GM12864 (cell line): ENCODE measurements around the gene NUDT5.

Experiments used
- DNase-seq: peaks from one replicate; pipeline ENCODE4 v3.0.0-alpha.2; 2011; ENCODE audit warnings: low read depth
- H3K4me3 ChIP-seq: 2 replicates; pipeline ENCODE4 v1.5.1; 2011; ENCODE audit warnings: mild to moderate bottlenecking, low read depth, low read length, control low read depth
- TF ChIP-seq, protein P1 (sequence below): IDR thresholded peaks from 2 replicates; pipeline ENCODE4 v1.5.1; 2011; ENCODE audit warnings: low read depth, mild to moderate bottlenecking, moderate library complexity, low read length, control low read depth, inconsistent platforms; ENCODE audit errors: missing control alignments

NUDT5 gene

DNA sequence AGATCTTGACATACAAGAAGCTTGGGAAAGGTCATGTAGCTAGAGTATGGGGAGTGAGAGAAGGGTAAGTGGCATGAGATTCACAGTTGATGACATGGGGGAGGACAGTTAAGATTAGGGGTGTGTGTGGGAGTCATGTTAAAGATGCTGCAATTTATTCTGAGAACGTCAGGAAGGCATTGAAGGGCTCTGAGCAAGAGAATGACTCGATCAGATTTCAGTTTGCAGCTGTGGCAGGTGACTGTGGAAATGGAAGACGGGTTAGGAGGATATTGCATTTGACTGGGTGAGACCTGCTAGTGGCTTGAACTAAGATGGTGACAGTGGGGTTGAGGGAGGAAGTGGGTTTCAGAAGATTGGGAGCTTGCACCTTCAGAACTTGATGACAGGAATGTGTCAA is 5.9 kb upstream of the NUDT5 start:
- DNase-seq, result no peak
- H3K4me3 ChIP-seq, result no peak overlapping the region
- TF ChIP-seq, protein P1, sequence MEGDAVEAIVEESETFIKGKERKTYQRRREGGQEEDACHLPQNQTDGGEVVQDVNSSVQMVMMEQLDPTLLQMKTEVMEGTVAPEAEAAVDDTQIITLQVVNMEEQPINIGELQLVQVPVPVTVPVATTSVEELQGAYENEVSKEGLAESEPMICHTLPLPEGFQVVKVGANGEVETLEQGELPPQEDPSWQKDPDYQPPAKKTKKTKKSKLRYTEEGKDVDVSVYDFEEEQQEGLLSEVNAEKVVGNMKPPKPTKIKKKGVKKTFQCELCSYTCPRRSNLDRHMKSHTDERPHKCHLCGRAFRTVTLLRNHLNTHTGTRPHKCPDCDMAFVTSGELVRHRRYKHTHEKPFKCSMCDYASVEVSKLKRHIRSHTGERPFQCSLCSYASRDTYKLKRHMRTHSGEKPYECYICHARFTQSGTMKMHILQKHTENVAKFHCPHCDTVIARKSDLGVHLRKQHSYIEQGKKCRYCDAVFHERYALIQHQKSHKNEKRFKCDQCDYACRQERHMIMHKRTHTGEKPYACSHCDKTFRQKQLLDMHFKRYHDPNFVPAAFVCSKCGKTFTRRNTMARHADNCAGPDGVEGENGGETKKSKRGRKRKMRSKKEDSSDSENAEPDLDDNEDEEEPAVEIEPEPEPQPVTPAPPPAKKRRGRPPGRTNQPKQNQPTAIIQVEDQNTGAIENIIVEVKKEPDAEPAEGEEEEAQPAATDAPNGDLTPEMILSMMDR, result no peak

DNA sequence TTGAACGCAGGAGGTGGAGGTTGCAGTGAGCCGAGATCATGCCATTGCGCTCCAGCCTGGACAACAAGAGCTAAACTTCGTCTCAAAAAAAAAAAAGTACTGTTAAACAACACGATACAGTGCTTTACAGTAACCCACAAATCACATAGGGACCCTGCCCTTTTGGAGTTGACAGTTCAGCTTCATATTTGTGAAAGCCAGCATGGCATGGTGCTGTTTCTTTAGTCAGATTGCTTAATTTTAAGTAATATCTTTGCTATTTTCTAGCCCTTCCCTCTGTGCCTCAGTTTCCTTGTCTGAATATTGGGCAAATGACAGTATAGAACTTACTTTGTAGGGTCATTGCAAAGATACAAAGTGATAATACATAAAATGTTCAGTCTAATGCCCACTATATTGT is 5.2 kb upstream of the NUDT5 start:
- TF ChIP-seq, protein P1, result no peak
- H3K4me3 ChIP-seq, result no peak overlapping the region
- DNase-seq, result no peak

DNA sequence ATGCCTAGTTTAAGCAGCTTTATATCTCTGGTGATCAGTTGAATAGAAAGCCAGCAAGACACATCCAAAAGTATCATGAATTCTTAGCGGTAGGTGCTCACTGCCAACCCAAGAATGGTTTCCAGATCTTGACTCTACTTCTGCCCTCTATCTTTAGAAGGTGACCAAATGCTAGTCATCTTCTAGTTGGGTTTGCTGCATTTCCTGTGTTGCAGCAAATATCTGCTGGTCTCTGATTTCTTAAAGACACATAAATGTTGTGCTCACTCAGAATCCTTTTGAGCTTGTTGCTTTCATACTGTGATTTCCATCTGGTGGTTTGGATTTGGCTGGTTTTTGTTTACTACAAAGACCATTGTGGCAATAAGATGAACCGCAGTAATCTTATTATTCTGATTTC is 2.5 kb upstream of the NUDT5 start:
- H3K4me3 ChIP-seq, result no peak overlapping the region; the same call in 1 of the 2 replicates
- TF ChIP-seq, protein P1, result no peak
- no peak for DNase-seq

DNA sequence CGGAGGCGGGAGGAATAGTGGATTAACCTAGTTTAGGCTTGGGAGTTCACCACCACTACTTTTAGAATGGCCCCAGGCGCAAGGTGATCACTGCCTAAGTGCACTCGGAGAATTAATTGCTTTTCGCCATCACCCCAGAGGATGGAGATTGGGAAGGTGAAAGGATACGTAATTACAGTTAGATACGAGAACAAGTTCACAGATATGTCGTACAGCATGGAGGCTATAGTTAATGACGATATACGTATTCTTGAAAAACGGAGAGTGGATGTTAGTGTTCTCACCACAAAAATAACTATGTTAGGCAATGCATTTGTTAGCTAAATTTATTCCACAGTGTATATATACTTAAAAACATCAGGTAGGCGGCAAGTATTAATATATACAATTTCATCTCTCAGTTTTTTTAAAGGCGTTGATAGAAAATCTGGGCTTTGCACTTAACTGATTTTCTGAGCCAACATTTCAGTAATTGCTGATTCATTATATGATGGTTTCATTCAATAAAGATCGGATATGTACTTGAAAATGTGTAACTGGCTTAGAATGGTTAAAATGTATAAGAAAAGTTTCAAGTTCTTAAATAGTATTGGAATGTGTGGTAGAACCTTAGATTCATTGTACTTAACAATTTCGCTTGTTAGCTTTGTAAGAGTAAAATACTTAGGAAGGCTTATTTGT is 980 bp upstream of the NUDT5 start:
- TF ChIP-seq, protein P1, result no peak
- H3K4me3 ChIP-seq, result peak overlapping the region; percentile 88
- DNase-seq, result no peak

DNA sequence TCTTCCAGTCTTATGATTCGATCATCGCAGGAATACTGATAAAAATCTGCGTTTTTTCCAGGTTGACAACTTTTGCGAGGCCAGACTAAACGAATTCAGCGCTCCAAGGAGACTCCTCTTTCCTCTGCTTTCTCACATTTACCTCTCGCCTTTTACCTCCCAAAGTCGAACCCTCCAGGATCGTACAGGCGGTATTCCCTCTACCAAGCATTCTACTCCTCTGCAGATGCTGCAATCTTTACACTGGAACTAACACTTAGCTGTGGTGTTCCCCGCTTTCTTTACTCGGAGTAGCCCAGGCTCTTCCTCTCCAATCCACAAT is 449 bp downstream of the NUDT5 start:
- DNase-seq, result no peak
- TF ChIP-seq, protein P1, result no peak
- peak overlapping the region; percentile 88 for H3K4me3 ChIP-seq

DNA sequence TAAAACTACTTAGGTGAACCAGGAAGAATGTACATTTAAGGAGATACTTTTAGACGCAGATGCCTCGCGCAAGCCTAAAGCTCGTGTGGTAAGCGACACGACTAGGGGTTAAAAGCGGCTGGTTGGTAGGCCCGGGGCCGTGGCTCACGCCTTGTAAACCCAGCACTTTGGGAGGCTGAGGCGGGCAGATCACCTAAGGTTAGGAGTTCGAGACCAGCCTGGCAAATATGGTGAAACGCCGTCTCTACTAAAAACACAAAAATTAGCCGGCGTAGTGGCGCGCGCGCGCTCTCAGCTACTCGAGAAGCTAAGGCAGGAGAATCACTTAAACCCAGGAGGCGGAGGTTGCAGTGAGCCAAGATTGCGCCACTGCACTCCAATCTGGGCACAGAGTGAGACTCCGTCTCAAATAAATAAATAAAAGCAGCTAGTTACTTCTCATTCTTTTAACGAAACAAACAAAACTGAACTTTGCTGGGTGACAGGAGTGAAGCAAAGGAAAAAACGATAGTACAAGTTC is 879 bp downstream of the NUDT5 start:
- peak overlapping the region; percentile 88 for H3K4me3 ChIP-seq
- TF ChIP-seq, protein P1, result no peak
- DNase-seq, result no peak

DNA sequence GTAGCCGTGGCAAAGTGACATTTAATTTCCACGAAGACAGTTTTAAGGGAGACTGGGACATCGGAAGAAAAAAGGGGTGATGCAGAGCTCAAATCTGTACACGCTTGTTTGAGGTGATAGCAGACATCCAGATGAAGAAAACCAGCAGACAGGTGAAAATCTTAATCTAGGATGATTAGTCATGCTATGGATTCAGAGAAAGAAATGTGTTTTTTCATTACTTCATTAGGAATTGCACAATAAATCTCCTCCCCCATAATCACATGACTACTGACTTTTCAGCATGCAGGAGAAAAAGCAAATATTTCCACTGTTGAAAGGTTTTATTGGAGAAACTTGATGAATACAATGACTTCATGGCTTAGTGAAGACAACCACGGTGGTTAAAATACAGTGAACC is 2.5 kb downstream of the NUDT5 start:
- DNase-seq, result no peak
- no peak overlapping the region for H3K4me3 ChIP-seq
- TF ChIP-seq, protein P1, result no peak
